Karpas-422 (cell line): ENCODE measurements around the gene YARS2. TPM values are rescaled to one million over a fixed set of nuclear protein-coding genes. Genes with fewer than 3 reads are reported as not detected.

Experiments used
- small RNA-seq: library from RNA; depleted of rRNA; stranded (forward); fragments of <200 nt; gene quantifications from one replicate; pipeline ENCODE3, GENCODE V24; 2014
- total RNA-seq: library from RNA; depleted of rRNA; stranded (reverse); fragments of >200 nt; shearing (Covaris generic); gene quantifications from 2 replicates; pipeline ENCODE4 v1.2.3, GENCODE V29; 2014; ENCODE audit warnings: low replicate concordance; rRNA removed

YARS2 gene
- total RNA-seq, 1 experiment from 2014 or later, result 39.6 TPM

Small RNA genes lying within 50 kb of the gene (small RNA-seq; reads per million reads assigned to genes)
- gene RF00019, result not detected

Other genes starting within 250 kb of the YARS2 start
- gene DNM1L, start 76.6 kb downstream of the YARS2 start, total RNA-seq, result 43.4 and 95.2 TPM in 2 replicates
- not detected in 2 replicates for gene PKP2, start 140.9 kb upstream of the YARS2 start, total RNA-seq